SH-SY5Y (cell line): ENCODE results near the gene DEPDC5.

Experiments used
- GATA2 ChIP-seq: IDR thresholded peaks from 2 replicates; pipeline ENCODE4 v1.6.1; 2011; ENCODE audit warnings: mild to moderate bottlenecking, low read depth, low read length
- GATA3 ChIP-seq: IDR thresholded peaks from 2 replicates; pipeline ENCODE4 v1.6.1; 2011; ENCODE audit warnings: low read depth, mild to moderate bottlenecking, low read length, moderate library complexity

GRCh38 chr22:31829505-31829904 lies 75.7 kb downstream of the DEPDC5 start:
- TF ChIP-seq GATA3 = no peak
- TF ChIP-seq GATA2 = no peak
